Astrocyte (in vitro differentiated cells and primary cell): ENCODE results near the gene C10orf90. TPM values are rescaled to one million over a fixed set of nuclear protein-coding genes. Genes with fewer than 3 reads are reported as not detected.

Source experiments
- DNase-seq: peaks from one replicate; pipeline ENCODE4 v3.0.0-alpha.2; 2010; ENCODE audit warnings: low read depth
- FAIRE-seq: peaks from 2 replicates; lab custom pipeline; 2011; peaks lifted over from hg19 to GRCh38; lab: Jason Lieb, UNC
- H2AFZ ChIP-seq: 2 replicates; pipeline ENCODE4 v1.6.0; 2012; ENCODE audit warnings: low read depth, low read length, inconsistent platforms
- H3K27ac ChIP-seq: 2 replicates; pipeline ENCODE4 v1.5.1; 2011; ENCODE audit warnings: low read depth, low read length, inconsistent platforms
- H3K27me3 ChIP-seq: 2 replicates; pipeline ENCODE4 v1.6.0; 2011; ENCODE audit warnings: low read length, inconsistent platforms; ENCODE audit not compliant: insufficient read depth
- H3K36me3 ChIP-seq: 2 replicates; pipeline ENCODE4 v1.5.1; 2011; ENCODE audit warnings: low read length, inconsistent platforms; ENCODE audit not compliant: insufficient read depth
- H3K4me1 ChIP-seq: 2 replicates; pipeline ENCODE4 v1.5.1; 2011; ENCODE audit warnings: low read length, inconsistent platforms; ENCODE audit not compliant: insufficient read depth
- H3K4me2 ChIP-seq: 2 replicates; pipeline ENCODE4 v1.6.0; 2012; ENCODE audit warnings: low read length, inconsistent platforms
- H3K4me3 ChIP-seq: 2 replicates; pipeline ENCODE4 v1.5.1; 2011; ENCODE audit warnings: low read depth, mild to moderate bottlenecking, low read length, inconsistent platforms; ENCODE audit not compliant: insufficient read depth
- H3K79me2 ChIP-seq: 2 replicates; pipeline ENCODE4 v1.6.0; 2012; ENCODE audit warnings: mild to moderate bottlenecking, low read length, inconsistent platforms; ENCODE audit not compliant: insufficient read depth
- H3K9ac ChIP-seq: 2 replicates; pipeline ENCODE4 v1.6.0; 2012; ENCODE audit warnings: mild to moderate bottlenecking, low read length, inconsistent platforms
- H3K9me3 ChIP-seq: 2 replicates; pipeline ENCODE4 v1.5.1; 2012; ENCODE audit warnings: low read depth, mild to moderate bottlenecking, low read length, inconsistent platforms; ENCODE audit not compliant: insufficient read depth
- H4K20me1 ChIP-seq: 2 replicates; pipeline ENCODE4 v1.6.0; 2012; ENCODE audit warnings: low read length, inconsistent platforms; ENCODE audit not compliant: insufficient read depth
- H3K27ac Mint-ChIP-seq: one replicate; pipeline ENCODE4 v1.8.0; 2021; ENCODE audit warnings: mild to moderate bottlenecking, mixed read lengths; ENCODE audit not compliant: unreplicated experiment
- H3K27me3 Mint-ChIP-seq: one replicate; pipeline ENCODE4 v1.8.0; 2021; ENCODE audit warnings: low read depth, mixed read lengths; ENCODE audit not compliant: unreplicated experiment
- H3K36me3 Mint-ChIP-seq: one replicate; pipeline ENCODE4 v1.8.0; 2021; ENCODE audit warnings: low read depth, mixed read lengths; ENCODE audit not compliant: unreplicated experiment
- H3K4me1 Mint-ChIP-seq: one replicate; pipeline ENCODE4 v1.8.0; 2021; ENCODE audit warnings: low read depth, mixed read lengths; ENCODE audit not compliant: unreplicated experiment
- H3K4me3 Mint-ChIP-seq: one replicate; pipeline ENCODE4 v1.8.0; 2021; ENCODE audit warnings: mild to moderate bottlenecking, moderate library complexity, mixed read lengths; ENCODE audit not compliant: unreplicated experiment
- H3K9me3 Mint-ChIP-seq: one replicate; pipeline ENCODE4 v1.8.0; 2021; ENCODE audit warnings: mild to moderate bottlenecking, mixed read lengths; ENCODE audit not compliant: unreplicated experiment
- EZH2 ChIP-seq: IDR thresholded peaks from 2 replicates; pipeline ENCODE4 v1.6.1; 2012; ENCODE audit warnings: mild to moderate bottlenecking, low read length, inconsistent platforms; ENCODE audit not compliant: insufficient read depth
- total RNA-seq: library from RNA; stranded (reverse); gene quantifications from 2 replicates; pipeline ENCODE4 v1.2.1, GENCODE V29; 2021
- TF ChIP-seq, protein P1 (sequence below): IDR thresholded peaks from 2 replicates; pipeline ENCODE4 v1.5.1; 2011; ENCODE audit warnings: low read depth, mild to moderate bottlenecking, inconsistent platforms, low read length, moderate library complexity; ENCODE audit not compliant: insufficient read depth

Gene C10orf90
- total RNA-seq, 1 donor from 2014 or later = not detected

GRCh38 chr10:126564326-126564888, 106.1 kb downstream of the C10orf90 start:
- FAIRE-seq = no peak
- peaks cover 27% of the 10 kb centered on the region for H3K4me1 Mint-ChIP-seq

GRCh38 chr10:126563361-126563760, 107.1 kb downstream of the C10orf90 start:
- H3K4me3 Mint-ChIP-seq = no peak overlapping the region
- no peak overlapping the region for H3K9ac ChIP-seq
- H3K27ac Mint-ChIP-seq = no peak overlapping the region
- no peaks in the 10 kb centered on the region for H4K20me1 ChIP-seq
- DNase-seq (no peak), FAIRE-seq (no peak)
- no peaks in the 10 kb centered on the region for H3K36me3 ChIP-seq
- no peak overlapping the region for H3K4me2 ChIP-seq
- no peaks in the 10 kb centered on the region for H3K9me3 ChIP-seq
- no peaks in the 10 kb centered on the region for H3K27me3 ChIP-seq
- peaks cover 2% of the 10 kb centered on the region for H3K27me3 Mint-ChIP-seq
- H3K4me3 ChIP-seq = no peak overlapping the region
- no peak for TF ChIP-seq EZH2
- TF ChIP-seq, protein P1, sequence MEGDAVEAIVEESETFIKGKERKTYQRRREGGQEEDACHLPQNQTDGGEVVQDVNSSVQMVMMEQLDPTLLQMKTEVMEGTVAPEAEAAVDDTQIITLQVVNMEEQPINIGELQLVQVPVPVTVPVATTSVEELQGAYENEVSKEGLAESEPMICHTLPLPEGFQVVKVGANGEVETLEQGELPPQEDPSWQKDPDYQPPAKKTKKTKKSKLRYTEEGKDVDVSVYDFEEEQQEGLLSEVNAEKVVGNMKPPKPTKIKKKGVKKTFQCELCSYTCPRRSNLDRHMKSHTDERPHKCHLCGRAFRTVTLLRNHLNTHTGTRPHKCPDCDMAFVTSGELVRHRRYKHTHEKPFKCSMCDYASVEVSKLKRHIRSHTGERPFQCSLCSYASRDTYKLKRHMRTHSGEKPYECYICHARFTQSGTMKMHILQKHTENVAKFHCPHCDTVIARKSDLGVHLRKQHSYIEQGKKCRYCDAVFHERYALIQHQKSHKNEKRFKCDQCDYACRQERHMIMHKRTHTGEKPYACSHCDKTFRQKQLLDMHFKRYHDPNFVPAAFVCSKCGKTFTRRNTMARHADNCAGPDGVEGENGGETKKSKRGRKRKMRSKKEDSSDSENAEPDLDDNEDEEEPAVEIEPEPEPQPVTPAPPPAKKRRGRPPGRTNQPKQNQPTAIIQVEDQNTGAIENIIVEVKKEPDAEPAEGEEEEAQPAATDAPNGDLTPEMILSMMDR = no peak
- no peaks in the 10 kb centered on the region for H3K79me2 ChIP-seq
- H3K27ac ChIP-seq = no peak overlapping the region
- no peaks in the 10 kb centered on the region for H3K36me3 Mint-ChIP-seq
- peaks cover 16% of the 10 kb centered on the region for H3K4me1 Mint-ChIP-seq
- peaks cover 5% of the 10 kb centered on the region for H3K4me1 ChIP-seq
- H3K9me3 Mint-ChIP-seq = peaks cover 11% of the 10 kb centered on the region
- H2AFZ ChIP-seq = no peak overlapping the region

More at GRCh38 chr10:126564326-126564888, 106.1 kb downstream of the C10orf90 start:
- H3K27ac Mint-ChIP-seq = no peak overlapping the region
- no peak overlapping the region for H3K9ac ChIP-seq
- H3K4me3 Mint-ChIP-seq = no peak overlapping the region
- no peak overlapping the region for H3K27ac ChIP-seq
- H3K79me2 ChIP-seq = no peaks in the 10 kb centered on the region
- H3K27me3 ChIP-seq = no peaks in the 10 kb centered on the region
- no peak overlapping the region for H3K4me3 ChIP-seq
- peaks cover 2% of the 10 kb centered on the region for H3K27me3 Mint-ChIP-seq
- no peak overlapping the region for H2AFZ ChIP-seq
- no peaks in the 10 kb centered on the region for H3K36me3 Mint-ChIP-seq
- H3K4me1 ChIP-seq = peaks cover 15% of the 10 kb centered on the region
- no peaks in the 10 kb centered on the region for H3K36me3 ChIP-seq
- H3K9me3 Mint-ChIP-seq = peaks cover 9% of the 10 kb centered on the region
- TF ChIP-seq EZH2 = no peak
- TF ChIP-seq, protein P1 = no peak
- H4K20me1 ChIP-seq = no peaks in the 10 kb centered on the region
- no peak overlapping the region for H3K4me2 ChIP-seq
- DNase-seq = no peak
- no peaks in the 10 kb centered on the region for H3K9me3 ChIP-seq

DNA sequence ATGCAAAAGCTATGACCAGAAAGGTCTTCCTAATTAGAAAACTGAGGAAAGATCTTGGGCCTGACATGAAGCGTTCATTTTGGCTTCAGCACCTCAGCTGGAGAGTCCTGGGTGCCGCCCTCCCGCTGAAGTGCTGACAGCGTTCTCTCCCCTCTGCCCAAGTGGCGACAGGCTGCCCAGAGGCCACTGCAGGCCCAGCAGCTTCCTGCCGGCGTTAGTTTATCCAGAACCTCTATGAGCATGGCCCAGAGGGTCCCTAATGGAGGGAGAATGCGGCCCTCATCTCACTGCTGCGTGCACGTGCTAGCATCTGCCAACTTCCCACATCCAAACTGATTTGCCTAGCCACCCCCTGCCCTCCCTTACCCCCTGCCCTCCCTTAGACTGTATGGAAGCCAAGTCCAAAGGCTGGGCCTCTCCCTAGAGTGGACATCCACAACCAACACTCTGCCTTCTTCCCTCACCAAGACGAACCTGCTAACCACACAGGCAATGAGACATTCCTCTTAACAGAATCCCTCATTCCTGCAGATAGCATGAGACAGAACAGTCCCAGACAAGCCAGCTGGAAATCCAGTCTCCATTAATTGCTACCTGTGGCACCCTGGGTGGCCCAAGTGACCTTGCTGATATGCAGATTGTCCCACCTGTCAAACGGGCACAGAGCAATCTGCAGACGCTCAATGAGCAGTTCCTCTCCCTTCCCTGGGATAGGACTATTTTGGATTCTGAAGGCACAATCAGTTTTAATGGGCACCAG, 108.4 kb downstream of the C10orf90 start:
- H3K27me3 ChIP-seq = no peaks in the 10 kb centered on the region
- no peaks in the 10 kb centered on the region for H3K79me2 ChIP-seq
- peaks cover 8% of the 10 kb centered on the region for H3K9me3 Mint-ChIP-seq
- no peak for DNase-seq
- peak overlapping the region; percentile 68 for H2AFZ ChIP-seq
- FAIRE-seq = no peak
- H3K4me2 ChIP-seq = peak overlapping the region; percentile 83
- H3K27me3 Mint-ChIP-seq = peaks cover 4% of the 10 kb centered on the region
- H4K20me1 ChIP-seq = no peaks in the 10 kb centered on the region
- H3K4me3 ChIP-seq = no peak overlapping the region
- no peaks in the 10 kb centered on the region for H3K36me3 Mint-ChIP-seq
- peak overlapping the region; percentile 50 for H3K4me3 Mint-ChIP-seq
- peak overlapping the region; percentile 12 for H3K27ac Mint-ChIP-seq
- peaks cover 15% of the 10 kb centered on the region for H3K4me1 Mint-ChIP-seq
- peak overlapping the region; percentile 54 for H3K9ac ChIP-seq
- H3K36me3 ChIP-seq = no peaks in the 10 kb centered on the region
- no peaks in the 10 kb centered on the region for H3K9me3 ChIP-seq
- peaks cover 5% of the 10 kb centered on the region for H3K4me1 ChIP-seq
- no peak overlapping the region for H3K27ac ChIP-seq
- TF ChIP-seq, protein P1 = no peak
- no peak for TF ChIP-seq EZH2
